NCI-H146 treated with DMSO at 0.1 percent for 48 hours (cell line): ENCODE measurements around the gene N4BP2.
"Not testable (repeated sequence)": the region's sequence is repeated elsewhere in the genome, so short reads cannot be mapped to it uniquely, and the experiment has no call there.

Experiments used
- DNase-seq: peaks from one replicate; lab custom pipeline; 2025; ENCODE audit not compliant: unreplicated experiment; lab: John Stamatoyannopoulos, UW

N4BP2 gene

GRCh38 chr4:40086421-40086820, 29.8 kb downstream of the N4BP2 start:
- DNase-seq = no peak

- DNase-seq = no peak
Measured at GRCh38 chr4:40087799-40088366, 31.2 kb downstream of the N4BP2 start.

- DNase-seq = not testable (repeated sequence)
Measured at GRCh38 chr4:40093400-40093799, 36.8 kb downstream of the N4BP2 start.

GRCh38 chr4:40099010-40099409, 42.4 kb downstream of the N4BP2 start:
- DNase-seq = no peak

GRCh38 chr4:40107150-40107549, 50.5 kb downstream of the N4BP2 start:
- DNase-seq = not testable (repeated sequence)

- DNase-seq = no peak
Measured at GRCh38 chr4:40112027-40112792, 55.6 kb downstream of the N4BP2 start.

GRCh38 chr4:40114206-40114605, 57.6 kb downstream of the N4BP2 start:
- DNase-seq = no peak

- no peak for DNase-seq
Measured at GRCh38 chr4:40118861-40119260, 62.2 kb downstream of the N4BP2 start.

GRCh38 chr4:40119344-40119743, 62.7 kb downstream of the N4BP2 start:
- DNase-seq = no peak

GRCh38 chr4:40121515-40121914, 64.9 kb downstream of the N4BP2 start:
- no peak for DNase-seq

GRCh38 chr4:40122941-40123340, 66.3 kb downstream of the N4BP2 start:
- DNase-seq = no peak

GRCh38 chr4:40124690-40125089, 68.0 kb downstream of the N4BP2 start:
- no peak for DNase-seq

GRCh38 chr4:40130401-40131036, 73.9 kb downstream of the N4BP2 start:
- no peak for DNase-seq

- DNase-seq = no peak
Measured at GRCh38 chr4:40132816-40133215, 76.2 kb downstream of the N4BP2 start.

- no peak for DNase-seq
Measured at GRCh38 chr4:40134206-40134917, 77.7 kb downstream of the N4BP2 start.

GRCh38 chr4:40136202-40136601, 79.6 kb downstream of the N4BP2 start:
- not testable (repeated sequence) for DNase-seq

- no peak for DNase-seq
Measured at GRCh38 chr4:40140196-40140595, 83.5 kb downstream of the N4BP2 start.

- not testable (repeated sequence) for DNase-seq
Measured at GRCh38 chr4:40140597-40140996, 83.9 kb downstream of the N4BP2 start.

- DNase-seq = no peak
Measured at GRCh38 chr4:40143926-40144508, 87.4 kb downstream of the N4BP2 start.

- no peak for DNase-seq
Measured at GRCh38 chr4:40144716-40145115, 88.1 kb downstream of the N4BP2 start.

- DNase-seq = not testable (repeated sequence)
Measured at GRCh38 chr4:40147490-40147889, 90.8 kb downstream of the N4BP2 start.
